HCT116 (cell line): Measurements from ENCODE around the gene LRRK2. TPM values are rescaled to one million over a fixed set of nuclear protein-coding genes. Genes with fewer than 3 reads are reported as not detected.

Experiments
- ATAC-seq: fragments of 200-7000 bp; cut with Tn5 transposase; 2 replicates; pipeline ENCODE4 v1.9.1; 2020; ENCODE audit warnings: mild to moderate bottlenecking, moderate library complexity
- BruUV-seq: library from RNA; stranded (reverse); fragments of 400-500 nt; replicated peaks from 2 replicates; lab custom pipeline; 2021; lab: Mats Ljungman, UMichigan
- CTCF ChIA-PET: fragments of 300-600 bp; sonication (Branson Sonifier 250); formaldehyde crosslinking; loops from one replicate; lab custom pipeline; 2021; ENCODE audit warnings: antibody characterized with exemption; lab: Charles Lee
- POLR2A ChIA-PET: fragments of 300-600, 350-600 bp; sonication (Branson Sonifier 250); formaldehyde crosslinking; loops from one replicate; lab custom pipeline; 2021; ENCODE audit warnings: antibody characterized with exemption; lab: Charles Lee
- RAD21 ChIA-PET, 2 experiments: fragments of 300-600 bp; sonication (Branson Sonifier 250); formaldehyde crosslinking; loops; one replicate each; lab custom pipeline; 2023; ENCODE audit warnings: low total read pairs in 2 of 2; ENCODE audit not compliant: uncharacterized antibody in 2 of 2, unreplicated experiment in 2 of 2, low non-redundant PET in 1 of 2; lab: Charles Lee
- DNase-seq: peaks from one replicate; pipeline ENCODE4 v3.0.0-alpha.2; 2010; ENCODE audit warnings: low read depth, low spot score
- H2AFZ ChIP-seq: fragments of 200-600 bp; shearing (Covaris generic), sonication (generic); 2 replicates; pipeline ENCODE4 v1.6.1; 2017; ENCODE audit warnings: low read depth, mixed run types, mixed read lengths, antibody characterized with exemption, low read length; ENCODE audit not compliant: poor library complexity, severe bottlenecking
- H3K27ac ChIP-seq: 2 replicates; pipeline ENCODE4 v1.5.1; 2012; ENCODE audit warnings: low read depth, low read length
- H3K27me3 ChIP-seq: fragments of 200-600 bp; sonication (generic); 2 replicates; pipeline ENCODE4 v1.6.1; 2016; ENCODE audit warnings: mixed run types, low read length, mixed read lengths; ENCODE audit not compliant: insufficient read depth
- H3K36me3 ChIP-seq, 2 experiments: fragments of 200-500 bp in 1 of 2; fragments of 200-600 bp in 1 of 2; sonication (Bioruptor generic) in 1 of 2; sonication (generic) in 1 of 2; 2 replicates each; pipeline versions ENCODE4 v1.5.1 to v1.6.1; 2014 to 2016; ENCODE audit warnings: low read length in 2 of 2, inconsistent platforms in 1 of 2, mixed read lengths in 1 of 2, mixed run types in 1 of 2; ENCODE audit not compliant: insufficient read depth in 2 of 2, control insufficient read depth in 1 of 2
- H3K4me1 ChIP-seq, 2 experiments: fragments of 200-600 bp in 1 of 2; sonication (generic) in 1 of 2; 2 replicates each; pipeline versions ENCODE4 v1.5.1 to v1.6.1; 2012 to 2017; ENCODE audit warnings: low read length in 2 of 2, inconsistent platforms in 1 of 2, mild to moderate bottlenecking in 1 of 2, mixed read lengths in 1 of 2, mixed run types in 1 of 2, moderate library complexity in 1 of 2; ENCODE audit not compliant: insufficient read depth in 2 of 2, control insufficient read depth in 1 of 2
- H3K4me2 ChIP-seq: fragments of 200-600 bp; sonication (generic); 2 replicates; pipeline ENCODE4 v1.6.1; 2017; ENCODE audit warnings: mixed run types, low read length, mixed read lengths
- H3K4me3 ChIP-seq, 2 experiments: fragments of 200-600 bp in 1 of 2; sonication (generic) in 1 of 2; replicated peaks in 1 of 2; 2 replicates each; pipeline ENCODE4 v1.5.1; 2011 to 2016; ENCODE audit warnings: low read length in 2 of 2, control low read depth in 1 of 2, low read depth in 1 of 2, mild to moderate bottlenecking in 1 of 2, mixed read lengths in 1 of 2, mixed run types in 1 of 2
- H3K79me2 ChIP-seq: fragments of 200-600 bp; sonication (generic); 2 replicates; pipeline ENCODE4 v1.6.1; 2017; ENCODE audit warnings: mild to moderate bottlenecking, mixed run types, low read length, moderate library complexity, mixed read lengths; ENCODE audit not compliant: insufficient read depth
- H3K9ac ChIP-seq: fragments of 200-600 bp; sonication (generic); 2 replicates; pipeline ENCODE4 v1.6.1; 2016; ENCODE audit warnings: low read length, mixed read lengths
- H3K9me2 ChIP-seq: fragments of 200-600 bp; sonication (generic), shearing (Covaris generic); 2 replicates; pipeline ENCODE4 v1.6.1; 2017; ENCODE audit warnings: mixed run types, mild to moderate bottlenecking, moderate library complexity; ENCODE audit not compliant: insufficient read depth
- H3K9me3 ChIP-seq, 2 experiments: fragments of 200-500 bp in 1 of 2; fragments of 200-600 bp in 1 of 2; sonication (Bioruptor generic) in 1 of 2; sonication (generic) in 1 of 2; 2 replicates each; pipeline ENCODE4 v1.6.1; 2014 to 2017; ENCODE audit warnings: low read length in 2 of 2, mixed read lengths in 2 of 2, inconsistent platforms in 1 of 2, low read depth in 1 of 2, mild to moderate bottlenecking in 1 of 2, mixed run types in 1 of 2, moderate library complexity in 1 of 2; ENCODE audit not compliant: control insufficient read depth in 1 of 2, insufficient read depth in 1 of 2
- H4K20me1 ChIP-seq: fragments of 200-600 bp; sonication (generic), shearing (Covaris generic); 2 replicates; pipeline ENCODE4 v1.6.1; 2017; ENCODE audit warnings: mixed run types, mild to moderate bottlenecking, moderate library complexity; ENCODE audit not compliant: insufficient read depth
- ELF1 ChIP-seq: IDR thresholded peaks from 2 replicates; pipeline ENCODE4 v1.6.1; 2012; ENCODE audit warnings: low read depth, borderline replicate concordance
- POLR2A ChIP-seq: IDR thresholded peaks from 2 replicates; pipeline ENCODE4 v1.7.0; 2011; ENCODE audit warnings: borderline replicate concordance; ENCODE audit not compliant: insufficient read depth, insufficient read length; ENCODE audit errors: extremely low read depth
- POLR2AphosphoS5 ChIP-seq: IDR thresholded peaks from 2 replicates; pipeline ENCODE4 v1.6.1; 2011; ENCODE audit warnings: mild to moderate bottlenecking, low read depth, low read length, moderate library complexity
- RAD21 ChIP-seq: IDR thresholded peaks from 2 replicates; pipeline ENCODE4 v1.6.1; 2012; ENCODE audit warnings: low read depth, mild to moderate bottlenecking
- YY1 ChIP-seq: IDR thresholded peaks from 2 replicates; pipeline ENCODE4 v1.6.1; 2011; ENCODE audit warnings: low read length, low read depth, moderate library complexity, mild to moderate bottlenecking; ENCODE audit not compliant: insufficient replicate concordance; ENCODE audit errors: extremely low read depth
- ZBTB33 ChIP-seq: IDR thresholded peaks from 2 replicates; pipeline ENCODE4 v1.6.1; 2011; ENCODE audit warnings: mild to moderate bottlenecking, low read length, moderate library complexity; ENCODE audit not compliant: insufficient replicate concordance; ENCODE audit errors: extremely low read depth
- ZFX ChIP-seq: fragments of 450-650 bp; IDR thresholded peaks from 2 replicates; pipeline ENCODE4 v1.6.1; 2017
- intact Hi-C: fragments of 100-400 bp; cut with micrococcal nuclease; formaldehyde crosslinking; loops from 2 replicates; pipeline ENCODE4 v1.10.0; 2022
- total RNA-seq: library from RNA; stranded (reverse); gene quantifications from one replicate; pipeline ENCODE4 v1.2.1, GENCODE V29; 2021; ENCODE audit not compliant: unreplicated experiment

Gene LRRK2
- total RNA-seq, 1 experiment from 2014 or later, result 0.20 TPM

GRCh38 chr12:40309001-40309400 is 84.2 kb downstream of the LRRK2 start:
- DNase-seq (no peak), ATAC-seq (no peak)
- RAD21 ChIA-PET, result no interaction called here
- no peak for TF ChIP-seq POLR2AphosphoS5
- Histone ChIP-seq H3K9ac (no peak overlapping the region), H3K36me3 (no peaks in the 10 kb centered on the region), H3K9me3 (no peaks in the 10 kb centered on the region), H3K27ac (no peak overlapping the region), H3K79me2 (no peaks in the 10 kb centered on the region), H3K4me1 (no peaks in the 10 kb centered on the region), H3K4me3 (no peak overlapping the region), H3K9me2 (no peaks in the 10 kb centered on the region), H4K20me1 (no peaks in the 10 kb centered on the region), H3K4me2 (no peak overlapping the region), H2AFZ (no peak overlapping the region), H3K27me3 (no peaks in the 10 kb centered on the region)
- BruUV-seq, result no TSS peak
- intact Hi-C loops, result no loop called here
- POLR2A ChIA-PET, result no interaction called here
- CTCF ChIA-PET, result no interaction called here

- POLR2A ChIA-PET, result no interaction called here
- intact Hi-C loops, result no loop called here
These were observed 85.4 kb downstream of the LRRK2 start for GRCh38 chr12:40310211-40310610.

More at GRCh38 chr12:40310211-40310610, 85.4 kb downstream of the LRRK2 start:
- H3K9ac ChIP-seq, result no peak overlapping the region
- no peak for ATAC-seq
- H3K4me2 ChIP-seq, result no peak overlapping the region
- H3K4me3 ChIP-seq, result no peak overlapping the region
- H3K36me3 ChIP-seq, result no peaks in the 10 kb centered on the region
- RAD21 ChIA-PET, result no interaction called here
- H3K27me3 ChIP-seq, result no peaks in the 10 kb centered on the region
- H2AFZ ChIP-seq, result no peak overlapping the region
- no peaks in the 10 kb centered on the region for H3K4me1 ChIP-seq
- BruUV-seq, result no TSS peak
- H3K27ac ChIP-seq, result no peak overlapping the region
- no peaks in the 10 kb centered on the region for H3K9me3 ChIP-seq
- TF ChIP-seq ELF1 (no peak), ZBTB33 (no peak), ZFX (no peak), POLR2A (no peak), YY1 (no peak), RAD21 (no peak)
- TF ChIP-seq, all 23 proteins: peak for 0
- Histone ChIP-seq H4K20me1 (no peaks in the 10 kb centered on the region), H3K9me2 (no peaks in the 10 kb centered on the region), H3K79me2 (no peaks in the 10 kb centered on the region)
- DNase-seq, result no peak
- CTCF ChIA-PET, result no interaction called here
